ENCODE measurements around the gene TPST2.

The TPST2 gene

DNA sequence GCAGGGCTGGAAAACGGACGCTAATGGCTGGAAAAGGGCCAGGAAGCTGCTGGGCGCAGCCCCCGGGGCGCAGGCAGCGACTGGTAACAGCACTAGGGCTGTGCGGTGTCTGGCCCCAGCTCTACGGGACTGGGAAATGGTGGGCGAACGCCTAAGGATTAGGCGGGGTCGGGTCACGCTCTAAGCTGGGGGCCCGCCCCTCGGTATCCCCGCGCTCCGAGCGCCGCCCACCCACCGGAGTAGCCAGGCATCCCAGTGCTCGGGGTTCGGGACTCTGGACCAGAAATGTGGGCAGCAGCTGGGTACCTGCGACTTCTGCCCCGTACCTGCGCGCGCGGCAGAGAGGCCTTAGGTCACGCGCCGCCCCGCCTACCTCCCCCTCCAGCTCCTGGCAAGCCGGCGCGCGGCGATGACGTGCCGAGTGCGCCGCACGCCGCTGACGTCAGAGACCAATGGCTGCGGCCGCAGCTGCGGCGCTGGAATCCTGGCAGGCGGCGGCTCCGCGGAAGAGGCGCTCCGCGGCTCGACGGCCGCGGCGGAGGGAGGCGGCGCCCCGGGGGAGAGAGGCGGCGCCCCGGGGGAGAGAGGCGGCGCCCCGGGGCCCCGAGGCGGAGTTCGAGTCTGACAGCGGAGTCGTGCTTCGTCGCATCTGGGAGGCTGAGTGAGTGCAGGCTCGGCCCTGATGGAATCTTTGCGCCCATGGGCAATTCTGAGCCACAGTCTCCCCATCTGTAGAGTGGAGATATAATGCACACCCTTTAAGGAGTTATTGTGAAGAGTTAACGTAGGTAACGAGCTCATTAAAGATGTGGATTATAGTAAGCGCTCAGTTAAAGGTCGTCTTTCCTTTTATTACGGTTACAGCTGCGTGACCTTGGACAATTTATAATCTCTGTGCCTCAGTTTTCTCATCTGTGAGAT, 106.2 kb downstream of the TPST2 start, which contains the start of the genes HPS4 and SRRD:
Gene HPS4 (minus strand): TSS at position 345 of the 921 bp plus-strand sequence. CDS start 2,021 bp downstream, outside the sequence.
Gene SRRD (plus strand): TSS at position 439 of the 921 bp plus-strand sequence. CDS start 14 bp downstream, at position 453.
- peak; percentile 86 for DNase-seq (ENCODE audit: low read depth, low spot score)
- peak within 1 kb of the TSS; percentile 77 for H3K4me3 ChIP-seq (ENCODE audit: low read length)

DNA sequence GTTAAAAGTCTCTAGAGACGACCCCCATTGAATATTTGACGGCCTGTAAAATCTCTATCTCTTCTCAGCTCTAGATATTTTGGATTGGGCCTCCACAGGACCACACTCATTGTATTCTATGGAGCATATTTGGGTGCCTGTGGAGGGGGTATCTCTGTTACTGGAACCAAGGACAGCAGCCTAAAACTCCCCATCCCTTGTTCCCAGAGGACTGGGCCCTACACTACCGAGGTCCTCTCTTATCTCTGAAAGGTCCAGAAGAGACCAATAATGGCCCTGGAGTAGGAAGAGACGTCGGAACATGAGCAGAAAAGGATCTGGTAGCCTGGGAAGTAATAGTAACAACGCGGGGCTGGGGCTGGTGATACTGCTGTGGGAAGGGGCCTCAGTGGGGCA, 106.9 kb downstream of the TPST2 start:
- DNase-seq (ENCODE audit: low read depth, low spot score) = no peak
- H3K4me3 ChIP-seq (ENCODE audit: low read length) = peak overlapping the region; percentile 77

DNA sequence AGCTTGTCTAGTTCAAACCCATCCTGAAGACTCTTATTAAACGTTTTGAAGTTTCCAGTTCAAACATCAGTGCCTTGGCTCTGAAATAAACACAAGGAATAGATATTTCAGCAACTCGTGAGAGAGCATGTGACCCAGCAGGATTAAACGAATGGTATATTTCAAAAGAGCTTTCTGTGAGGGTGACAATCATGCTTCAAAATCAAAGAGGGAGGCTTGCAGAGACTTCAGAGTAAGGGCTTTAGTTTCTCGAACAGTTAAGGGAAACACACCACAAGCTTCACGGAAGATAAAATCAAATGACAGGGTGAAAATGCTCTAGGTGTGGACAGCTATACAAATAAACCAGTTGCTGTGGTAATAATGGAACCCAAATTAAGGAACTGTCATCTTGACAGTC, 107.8 kb downstream of the TPST2 start:
- H3K4me3 ChIP-seq (ENCODE audit: low read length) = peak overlapping the region; percentile 77
- DNase-seq (ENCODE audit: low read depth, low spot score) = peak; percentile 54

DNA sequence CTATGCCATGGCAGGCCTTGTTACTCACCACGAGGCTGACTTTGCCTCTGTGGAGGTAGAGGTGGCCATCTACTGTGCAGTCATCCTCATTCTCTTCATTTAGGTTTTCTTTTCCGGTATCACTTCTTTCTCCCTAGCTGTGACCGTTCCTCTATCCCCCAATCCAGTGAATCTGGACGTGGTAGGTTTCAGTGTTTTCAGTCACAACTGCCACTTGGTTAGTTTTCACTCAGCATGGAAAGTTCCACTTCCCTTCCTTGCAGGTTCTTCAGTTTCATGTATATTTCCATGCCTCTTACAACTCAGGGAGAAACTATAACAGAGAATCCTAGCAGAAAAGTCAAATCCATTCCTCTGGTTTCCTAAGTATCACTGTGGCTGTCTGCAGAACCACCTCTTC, 108.2 kb downstream of the TPST2 start:
- no peak for DNase-seq (ENCODE audit: low read depth, low spot score)

DNA sequence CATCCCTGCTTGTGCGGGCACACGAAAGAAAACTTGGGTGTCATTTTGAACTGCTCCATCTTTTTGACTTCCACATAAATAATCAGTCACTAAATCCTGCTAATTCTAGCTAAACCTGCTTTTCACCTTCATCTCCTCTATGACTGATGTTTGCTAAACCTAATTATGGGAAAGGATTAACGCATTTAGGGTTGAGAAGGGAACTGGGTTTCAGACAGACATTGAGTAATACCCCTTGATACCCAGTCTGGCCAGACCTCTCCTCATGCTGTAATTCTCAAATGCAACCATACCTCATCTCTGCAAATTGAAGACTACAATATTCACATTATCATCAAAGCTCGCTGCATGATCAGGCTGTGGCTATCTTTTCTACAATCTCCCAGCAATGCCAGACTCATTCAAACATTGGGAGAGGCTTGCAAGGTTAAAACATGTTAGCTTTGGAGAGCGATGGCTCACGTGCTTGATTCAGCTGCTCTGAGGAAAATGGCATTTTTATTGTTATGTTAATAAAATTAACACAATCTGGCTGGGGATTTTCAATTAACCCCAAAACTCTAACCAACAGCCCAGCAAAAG, 108.7 kb downstream of the TPST2 start:
- DNase-seq (ENCODE audit: low read depth, low spot score) = no peak
- peak overlapping the region; percentile 77 for H3K4me3 ChIP-seq (ENCODE audit: low read length)

More for the DNA sequence above, 108.2 kb downstream of the TPST2 start:
- H3K4me3 ChIP-seq (ENCODE audit: low read length) = peak overlapping the region; percentile 77

DNA sequence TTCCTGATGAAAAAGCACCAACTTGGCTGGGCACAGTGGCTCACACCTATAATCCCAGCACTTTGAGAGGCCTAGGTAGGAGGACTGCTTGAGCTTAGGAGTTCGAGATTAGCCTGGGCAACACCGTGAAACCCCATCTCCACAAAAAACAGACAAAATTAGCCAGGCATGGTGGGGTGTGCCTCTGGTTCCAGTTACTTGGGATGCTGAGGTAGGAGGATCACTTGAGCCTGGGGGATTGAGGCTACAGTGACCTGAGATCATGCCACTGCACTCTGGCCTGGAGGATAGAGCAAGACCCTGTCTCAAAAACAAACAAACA, 109.4 kb downstream of the TPST2 start:
- DNase-seq (ENCODE audit: low read depth, low spot score) = no peak
- H3K4me3 ChIP-seq (ENCODE audit: low read length) = peak overlapping the region; percentile 50

DNA sequence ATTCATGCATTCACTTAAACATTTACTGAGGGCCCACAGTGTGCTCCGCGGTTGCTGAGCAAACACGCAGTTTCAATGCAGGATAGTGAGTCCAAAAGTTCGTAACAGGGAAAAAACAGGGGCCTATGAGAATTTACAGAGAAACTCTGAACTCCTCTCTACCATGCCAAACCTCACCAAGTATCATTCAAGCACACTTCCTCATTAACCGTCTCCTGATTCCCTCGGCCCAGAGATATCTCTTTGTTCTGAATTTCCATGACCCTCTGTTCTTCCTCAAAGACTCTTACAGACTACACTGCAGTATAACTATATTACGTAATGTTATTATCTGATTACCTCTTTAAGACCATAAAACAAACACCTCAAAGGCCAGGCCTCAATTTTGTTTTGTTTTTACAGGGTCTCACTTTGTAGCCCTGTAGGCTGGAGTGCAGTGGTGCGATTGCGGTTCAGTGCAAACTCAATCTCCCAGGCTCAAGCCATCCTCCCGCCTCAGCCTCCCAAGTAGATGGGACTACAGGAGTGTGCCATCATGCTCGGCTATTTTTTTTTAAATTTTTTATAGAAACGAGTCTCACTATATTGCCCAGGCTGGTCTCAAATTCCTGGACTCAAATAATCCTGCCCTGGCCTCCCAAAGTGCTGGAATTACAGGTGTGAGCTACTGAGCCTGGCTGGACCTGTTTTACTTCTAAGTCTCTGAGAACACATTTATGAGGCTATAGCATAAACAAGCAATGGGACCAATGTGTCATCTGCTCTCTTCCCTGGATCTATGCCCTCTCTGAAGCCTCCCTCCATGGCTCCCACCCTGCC, 109.9 kb downstream of the TPST2 start:
- peak overlapping the region; percentile 50 for H3K4me3 ChIP-seq (ENCODE audit: low read length)
- peak; percentile 47 for DNase-seq (ENCODE audit: low read depth, low spot score)

DNA sequence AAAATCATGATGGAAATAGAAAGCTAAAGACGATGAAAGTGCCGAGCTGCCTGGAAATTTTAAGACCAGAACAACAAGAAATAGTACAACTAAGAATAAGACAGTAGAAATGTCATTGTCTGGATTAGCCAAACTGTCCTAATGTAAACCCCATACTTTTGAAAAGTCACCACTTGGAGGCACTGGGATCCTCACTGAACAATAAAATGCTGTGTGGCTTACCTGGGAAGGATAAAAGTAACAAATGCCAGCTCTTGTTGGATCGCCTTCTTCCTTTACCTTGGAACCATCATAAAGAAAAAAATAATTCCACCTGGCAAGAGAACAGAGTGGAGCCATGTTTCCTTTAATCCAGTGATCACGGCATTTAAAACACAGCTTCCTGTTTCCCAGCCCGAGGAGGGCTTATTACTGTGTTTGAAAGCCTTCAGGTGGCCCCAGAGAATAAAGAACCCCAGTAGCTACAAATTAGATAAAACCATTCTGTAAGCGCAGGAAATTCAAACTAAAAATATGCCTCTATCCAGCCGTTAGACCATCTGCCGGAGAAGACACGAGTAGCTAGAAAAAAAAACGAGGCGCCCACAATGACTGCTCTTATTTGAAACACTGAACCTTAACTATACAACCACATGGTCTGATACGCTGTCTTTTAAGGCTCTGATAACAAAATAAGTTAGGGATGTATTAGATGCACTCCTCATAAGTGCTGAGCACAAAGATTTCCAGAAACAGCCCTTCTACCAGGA, 110.7 kb downstream of the TPST2 start:
- H3K4me3 ChIP-seq (ENCODE audit: low read length) = peak overlapping the region; percentile 50
- peak; percentile 83 for DNase-seq (ENCODE audit: low read depth, low spot score)

DNA sequence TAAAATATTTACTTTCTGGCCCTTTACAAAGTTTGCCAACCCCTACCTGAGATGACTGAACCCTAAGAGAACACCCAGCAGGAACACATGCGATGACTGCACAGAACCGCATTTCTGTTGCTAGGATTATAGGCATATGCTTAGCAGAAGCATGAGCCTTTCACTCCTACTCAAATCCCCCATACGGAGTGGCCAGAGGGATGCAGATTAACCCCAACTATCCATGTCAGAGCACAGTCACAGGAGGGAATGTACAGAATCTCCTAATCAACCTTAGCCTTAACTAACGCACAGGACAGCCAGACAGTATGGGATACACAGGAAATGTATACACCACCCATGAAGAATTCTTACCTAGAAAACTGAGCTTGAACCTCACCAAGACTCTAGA, 112.6 kb downstream of the TPST2 start:
- H3K4me3 ChIP-seq (ENCODE audit: low read length) = no peak overlapping the region
- DNase-seq (ENCODE audit: low read depth, low spot score) = no peak

DNA sequence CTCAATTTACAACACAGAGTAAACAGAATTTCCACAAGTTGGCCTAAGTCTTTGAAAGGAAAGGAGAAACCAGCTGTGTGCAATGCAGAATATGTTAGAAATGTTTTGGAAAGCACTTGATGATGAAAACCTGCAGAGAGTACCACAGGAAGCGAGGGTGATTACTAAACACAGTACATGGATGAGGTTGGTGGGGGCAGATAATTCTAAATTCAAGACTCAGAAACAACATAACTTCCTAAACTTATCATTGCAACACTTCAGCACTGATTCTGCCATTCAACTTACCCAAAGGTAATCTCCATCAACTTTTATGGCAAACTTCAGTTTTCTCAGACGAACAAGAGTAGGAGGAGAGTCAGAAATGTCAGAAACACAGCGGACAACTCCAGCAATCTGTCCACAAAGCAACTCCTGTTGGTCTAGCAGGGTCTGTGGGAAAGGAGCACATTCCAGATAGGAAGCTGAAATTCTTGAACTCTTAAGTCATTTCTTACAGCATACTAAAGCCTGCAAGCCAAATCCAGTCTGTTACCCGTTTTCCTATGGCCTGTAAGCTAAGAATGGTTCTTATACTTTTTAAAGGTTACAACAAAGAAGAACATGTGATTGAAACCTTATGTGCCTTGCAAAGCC, 113.1 kb downstream of the TPST2 start:
- H3K4me3 ChIP-seq (ENCODE audit: low read length) = no peak overlapping the region
- DNase-seq (ENCODE audit: low read depth, low spot score) = no peak

DNA sequence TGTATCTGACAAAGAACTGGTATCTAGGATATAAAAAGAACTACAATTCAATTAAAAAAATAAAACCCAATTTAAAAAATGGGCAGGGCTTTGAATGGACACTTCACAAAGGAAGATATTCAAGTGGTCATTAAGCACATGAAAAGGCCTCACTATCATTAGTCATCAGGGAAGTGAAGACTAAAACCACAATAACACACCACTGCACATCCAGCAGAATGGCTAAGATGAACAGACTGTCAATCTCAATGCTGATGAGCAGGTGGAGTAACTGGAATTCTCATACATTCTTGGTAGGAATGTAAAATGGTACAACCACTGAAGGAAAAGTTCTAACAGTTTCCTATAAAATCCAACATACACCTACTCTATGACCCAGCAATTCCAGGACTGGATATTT, 115.2 kb downstream of the TPST2 start:
- DNase-seq (ENCODE audit: low read depth, low spot score) = no peak
- H3K4me3 ChIP-seq (ENCODE audit: low read length) = no peak overlapping the region

All from Jurkat, Clone E6-1 (cell line).